ENCODE data around the gene TOPBP1. TPM values are rescaled to one million over a fixed set of nuclear protein-coding genes. Genes with fewer than 3 reads are reported as not detected.

The TOPBP1 gene
- total RNA-seq, 4 donors from 2014 or later: 13.5 to 64.7 (median 32.2) TPM

GRCh38 chr3:133570937-133571320, 90.8 kb downstream of the TOPBP1 start:
- Histone ChIP-seq H3K4me1 (peaks cover 2 to 29% (median 13%) of the 10 kb centered on the region in 4 donors), H3K36me3 (no peaks in the 10 kb centered on the region), H3K9me3 (no peaks in the 10 kb centered on the region), H3K27ac (peak overlapping the region in 2 of 4 donors; percentile 31 to 37), H3K27me3 (no peaks in the 10 kb centered on the region), H3K4me3 (no peak overlapping the region)
- in situ Hi-C loops (cut with MboI; ENCODE audit: low pct_ligation_motif_present in 1 of 4, low pct_unique_long_range_greater_than_20kb in 1 of 4, low sequenced_read_pairs in 3 of 4): loop anchor here in 1 of 4 donors (10.0 kb wide), 1 partner anchor 106 kb away; no protein-coding TSS in a partner anchor
- intact Hi-C loops (cut with DNase I; ENCODE audit: low total_unique reads): no loop called here
- TF ChIP-seq, protein P1, sequence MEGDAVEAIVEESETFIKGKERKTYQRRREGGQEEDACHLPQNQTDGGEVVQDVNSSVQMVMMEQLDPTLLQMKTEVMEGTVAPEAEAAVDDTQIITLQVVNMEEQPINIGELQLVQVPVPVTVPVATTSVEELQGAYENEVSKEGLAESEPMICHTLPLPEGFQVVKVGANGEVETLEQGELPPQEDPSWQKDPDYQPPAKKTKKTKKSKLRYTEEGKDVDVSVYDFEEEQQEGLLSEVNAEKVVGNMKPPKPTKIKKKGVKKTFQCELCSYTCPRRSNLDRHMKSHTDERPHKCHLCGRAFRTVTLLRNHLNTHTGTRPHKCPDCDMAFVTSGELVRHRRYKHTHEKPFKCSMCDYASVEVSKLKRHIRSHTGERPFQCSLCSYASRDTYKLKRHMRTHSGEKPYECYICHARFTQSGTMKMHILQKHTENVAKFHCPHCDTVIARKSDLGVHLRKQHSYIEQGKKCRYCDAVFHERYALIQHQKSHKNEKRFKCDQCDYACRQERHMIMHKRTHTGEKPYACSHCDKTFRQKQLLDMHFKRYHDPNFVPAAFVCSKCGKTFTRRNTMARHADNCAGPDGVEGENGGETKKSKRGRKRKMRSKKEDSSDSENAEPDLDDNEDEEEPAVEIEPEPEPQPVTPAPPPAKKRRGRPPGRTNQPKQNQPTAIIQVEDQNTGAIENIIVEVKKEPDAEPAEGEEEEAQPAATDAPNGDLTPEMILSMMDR (IDR thresholded peaks at IDR 0.05): no peak
- no peak for TF ChIP-seq POLR2AphosphoS5 (IDR thresholded peaks at IDR 0.05)
- DNase-seq: no peak
- 50 to 85% methylated on average over 1 to 2 of the region's 2 CpGs for WGBS, 2 donors (ENCODE audit: low coverage in 1 of 2)

- no peak overlapping the region for H3K4me3 ChIP-seq
- intact Hi-C loops (cut with DNase I; ENCODE audit: low total_unique reads) (no loop called here), in situ Hi-C loops (cut with MboI; ENCODE audit: low pct_ligation_motif_present in 1 of 4, low pct_unique_long_range_greater_than_20kb in 1 of 4, low sequenced_read_pairs in 3 of 4) (loop anchor here in 1 of 4 donors (10.0 kb wide), 1 partner anchor 106 kb away; no protein-coding TSS in a partner anchor)
- peak overlapping the region; percentile 21 to 46 (median 34) for H3K27ac ChIP-seq
- H3K36me3 ChIP-seq: no peaks in the 10 kb centered on the region
- H3K9me3 ChIP-seq: no peaks in the 10 kb centered on the region
- TF ChIP-seq, protein P1 (IDR thresholded peaks at IDR 0.05): no peak
- TF ChIP-seq EP300 (IDR thresholded peaks at IDR 0.05; ENCODE audit: low read depth) (no peak), POLR2A (IDR thresholded peaks at IDR 0.05) (no peak), POLR2AphosphoS5 (IDR thresholded peaks at IDR 0.05) (no peak)
- H3K27me3 ChIP-seq: no peaks in the 10 kb centered on the region
- 48 to 84% methylated on average over 4 to 5 of the region's 5 CpGs for WGBS, 2 donors (ENCODE audit: low coverage in 1 of 2)
- H3K4me1 ChIP-seq: peaks cover 0 to 23% (median 9%) of the 10 kb centered on the region in 4 donors
- DNase-seq: no peak
Measured at GRCh38 chr3:133570139-133570936, 91.4 kb downstream of the TOPBP1 start.

GRCh38 chr3:133568294-133569014, 93.3 kb downstream of the TOPBP1 start:
- no peaks in the 10 kb centered on the region for H3K27me3 ChIP-seq
- H3K9me3 ChIP-seq: no peaks in the 10 kb centered on the region
- intact Hi-C loops (cut with DNase I; ENCODE audit: low total_unique reads) (no loop called here), in situ Hi-C loops (cut with MboI; ENCODE audit: low pct_ligation_motif_present in 1 of 4, low pct_unique_long_range_greater_than_20kb in 1 of 4, low sequenced_read_pairs in 3 of 4) (no loop called here)
- TF ChIP-seq EP300 (IDR thresholded peaks at IDR 0.05; ENCODE audit: low read depth) (no peak), POLR2A (IDR thresholded peaks at IDR 0.05) (no peak), POLR2AphosphoS5 (IDR thresholded peaks at IDR 0.05) (no peak)
- TF ChIP-seq, protein P1 (IDR thresholded peaks at IDR 0.05): no peak
- DNase-seq: no peak
- 46 to 73% methylated on average over 7 to 8 of the region's 8 CpGs for WGBS, 2 donors (ENCODE audit: low coverage in 1 of 2)
- H3K36me3 ChIP-seq: no peaks in the 10 kb centered on the region
- no peak overlapping the region for H3K4me3 ChIP-seq
- no peak overlapping the region for H3K27ac ChIP-seq
- H3K4me1 ChIP-seq: peaks cover 0 to 19% (median 3%) of the 10 kb centered on the region in 4 donors

DNA sequence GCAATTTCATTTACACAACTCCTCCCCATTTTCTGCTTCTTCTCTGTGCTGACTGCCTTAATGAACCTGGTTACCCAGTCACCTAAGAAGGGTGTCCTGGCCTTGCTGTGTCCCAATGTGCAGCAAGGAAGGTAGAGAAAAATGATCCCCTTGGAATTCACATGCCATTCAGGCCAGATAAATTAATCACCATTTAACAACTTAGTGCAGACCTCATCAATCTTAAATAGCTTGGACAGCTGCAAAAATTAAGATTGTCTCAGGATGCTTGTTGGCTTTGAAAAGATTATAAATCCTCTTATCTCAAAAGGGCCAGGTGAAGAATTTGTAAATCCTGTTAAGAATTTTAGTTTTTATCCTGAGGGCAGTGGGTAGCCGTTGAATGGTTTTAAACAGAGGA, 97.9 kb downstream of the TOPBP1 start:
- intact Hi-C loops (cut with DNase I; ENCODE audit: low total_unique reads) (no loop called here), in situ Hi-C loops (cut with MboI; ENCODE audit: low pct_ligation_motif_present in 1 of 4, low pct_unique_long_range_greater_than_20kb in 1 of 4, low sequenced_read_pairs in 3 of 4) (no loop called here)
- WGBS, 2 donors (ENCODE audit: low coverage in 1 of 2): 92 to 100% methylated on average over 1 of the region's 1 CpG
- no peak overlapping the region for H3K4me3 ChIP-seq
- no peaks in the 10 kb centered on the region for H3K36me3 ChIP-seq
- no peaks in the 10 kb centered on the region for H3K27me3 ChIP-seq
- no peaks in the 10 kb centered on the region for H3K9me3 ChIP-seq
- TF ChIP-seq, protein P1 (IDR thresholded peaks at IDR 0.05): no peak
- TF ChIP-seq POLR2A (IDR thresholded peaks at IDR 0.05) (no peak), EP300 (IDR thresholded peaks at IDR 0.05; ENCODE audit: low read depth) (no peak), POLR2AphosphoS5 (IDR thresholded peaks at IDR 0.05) (no peak)
- no peaks in the 10 kb centered on the region for H3K4me1 ChIP-seq
- H3K27ac ChIP-seq: no peak overlapping the region
- no peak for DNase-seq
